ENCODE measurements around the gene CIAO2B.

Gene CIAO2B

GRCh38 chr16:66919569-66920298 lies 14.5 kb downstream of the CIAO2B start:
- DNase-seq = no peak

- DNase-seq = no peak
These were observed 15.2 kb downstream of the CIAO2B start, which contains the start of gene CDH16 for GRCh38 chr16:66918803-66919568. Gene CDH16, minus strand, starts transcription at chr16:66918885. Its CDS starts 820 bp downstream, at chr16:66918065.

GRCh38 chr16:66918355-66918754 lies 15.8 kb downstream of the CIAO2B start:
- DNase-seq = no peak

- no peak for DNase-seq
These were observed 16.5 kb downstream of the CIAO2B start for GRCh38 chr16:66917741-66918140.

GRCh38 chr16:66916518-66916917 lies 17.7 kb downstream of the CIAO2B start:
- DNase-seq = no peak

- no peak for DNase-seq
These were observed 19.2 kb downstream of the CIAO2B start for GRCh38 chr16:66915041-66915440.

- no peak for DNase-seq
These were observed 19.7 kb downstream of the CIAO2B start for GRCh38 chr16:66914541-66914940.

GRCh38 chr16:66913711-66914110 lies 20.5 kb downstream of the CIAO2B start:
- no peak for DNase-seq

GRCh38 chr16:66913081-66913480 lies 21.1 kb downstream of the CIAO2B start:
- DNase-seq = no peak

GRCh38 chr16:66911801-66912200 lies 22.4 kb downstream of the CIAO2B start:
- DNase-seq = no peak

- no peak for DNase-seq
These were observed 23.1 kb downstream of the CIAO2B start for GRCh38 chr16:66911112-66911511.

- no peak for DNase-seq
These were observed 23.8 kb downstream of the CIAO2B start for GRCh38 chr16:66910175-66910940.

- DNase-seq = no peak
These were observed 25.2 kb downstream of the CIAO2B start for GRCh38 chr16:66908762-66909559.

GRCh38 chr16:66908116-66908515 lies 26.1 kb downstream of the CIAO2B start:
- DNase-seq = no peak

- no peak for DNase-seq
These were observed 27.0 kb downstream of the CIAO2B start for GRCh38 chr16:66906916-66907836.

GRCh38 chr16:66905633-66906539 lies 28.3 kb downstream of the CIAO2B start:
- DNase-seq = peak in 2 of 5 experiments; percentile 16 to 78

GRCh38 chr16:66904846-66905632 lies 29.2 kb downstream of the CIAO2B start:
- DNase-seq = no peak

GRCh38 chr16:66904428-66904845 lies 29.8 kb downstream of the CIAO2B start:
- DNase-seq = no peak
